ENCODE data around the gene TPM1. TPM values are rescaled to one million over a fixed set of nuclear protein-coding genes. Genes with fewer than 3 reads are reported as not detected.
A peak's percentile ranks its signal among the peaks of the same experiment; 100 is the strongest.
"Not testable (repeated sequence)": the region's sequence is repeated elsewhere in the genome, so short reads cannot be mapped to it uniquely, and the experiment has no call there.

Gene TPM1
- total and polyA plus RNA-seq, 2 donors = 22.9 to 145 TPM

DNA sequence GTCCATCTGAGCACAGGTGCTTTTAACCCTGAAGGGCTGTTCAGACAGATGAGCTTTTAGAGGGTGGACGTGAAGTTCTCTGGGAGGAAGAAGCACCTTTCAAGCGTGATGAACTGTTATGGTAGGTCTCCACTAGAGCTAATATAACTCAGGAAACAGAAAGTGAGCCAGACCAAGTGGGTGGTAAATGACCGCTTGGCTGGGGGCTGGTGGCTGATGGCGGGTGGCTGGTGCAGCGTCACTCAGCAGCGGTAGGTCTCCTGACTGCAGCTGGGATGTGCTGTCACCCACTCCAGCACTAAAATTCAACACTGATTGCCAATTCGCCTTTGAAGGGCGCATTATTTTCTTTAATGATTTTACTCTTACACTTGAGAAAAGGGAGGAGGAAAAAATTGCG lies 47.9 kb downstream of the TPM1 start:
- Histone ChIP-seq H3K27me3 (ENCODE audit: control insufficient read depth in 2 of 2, insufficient read depth in 1 of 2, low read length in 1 of 2) (peaks cover 0 to 3% of the 10 kb centered on the region in 2 donors), H3K4me3 (ENCODE audit: low read length in 2 of 2) (no peak overlapping the region), H3K4me1 (ENCODE audit: control insufficient read depth in 2 of 2, insufficient read depth in 2 of 2, low read length in 2 of 2) (peaks cover 0 to 2% of the 10 kb centered on the region in 2 donors), H3K36me3 (ENCODE audit: control insufficient read depth in 2 of 2, insufficient read depth in 2 of 2, low read length in 1 of 2) (no peaks in the 10 kb centered on the region), H3K27ac (ENCODE audit: low read depth in 1 of 2, low read length in 1 of 2) (no peak overlapping the region), H3K9me3 (ENCODE audit: control insufficient read depth in 2 of 2, insufficient read depth in 1 of 2, low read length in 1 of 2) (no peaks in the 10 kb centered on the region)
- DNase-seq (ENCODE audit: low read depth in 6 of 9, low spot score in 9 of 9) = no peak
- 97% methylated on average over 9 of the region's 9 CpGs for WGBS

DNA sequence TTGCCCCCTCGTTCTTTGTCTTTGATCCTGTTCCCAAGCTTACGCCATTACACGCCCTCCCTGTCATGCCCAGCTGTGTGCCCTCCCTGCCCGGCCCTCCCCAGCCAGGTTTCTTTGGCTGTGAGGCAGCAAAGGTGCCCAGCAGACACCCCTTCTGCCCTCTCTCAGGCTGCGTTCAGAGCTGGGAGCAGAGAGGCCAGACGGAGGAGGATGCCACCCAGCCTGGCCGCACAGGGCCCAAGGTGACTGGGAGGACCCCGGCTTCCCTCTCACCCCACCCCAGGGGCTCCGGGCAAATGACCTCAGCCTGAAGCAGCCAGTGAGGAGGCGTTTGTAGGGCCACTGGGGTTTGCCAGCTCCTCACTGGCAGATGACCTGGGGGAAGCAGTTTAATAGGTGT lies 48.3 kb downstream of the TPM1 start:
- no peak overlapping the region for H3K4me3 ChIP-seq (ENCODE audit: low read length in 2 of 2)
- H3K36me3 ChIP-seq (ENCODE audit: control insufficient read depth in 2 of 2, insufficient read depth in 2 of 2, low read length in 1 of 2) = no peaks in the 10 kb centered on the region
- 96% methylated on average over 10 of the region's 10 CpGs for WGBS
- no peaks in the 10 kb centered on the region for H3K9me3 ChIP-seq (ENCODE audit: control insufficient read depth in 2 of 2, insufficient read depth in 1 of 2, low read length in 1 of 2)
- H3K27ac ChIP-seq (ENCODE audit: low read depth in 1 of 2, low read length in 1 of 2) = no peak overlapping the region
- no peak for DNase-seq (ENCODE audit: low read depth in 6 of 9, low spot score in 9 of 9)
- H3K27me3 ChIP-seq (ENCODE audit: control insufficient read depth in 2 of 2, insufficient read depth in 1 of 2, low read length in 1 of 2) = peaks cover 0 to 3% of the 10 kb centered on the region in 2 donors
- H3K4me1 ChIP-seq (ENCODE audit: control insufficient read depth in 2 of 2, insufficient read depth in 2 of 2, low read length in 2 of 2) = peaks cover 0 to 2% of the 10 kb centered on the region in 2 donors

DNA sequence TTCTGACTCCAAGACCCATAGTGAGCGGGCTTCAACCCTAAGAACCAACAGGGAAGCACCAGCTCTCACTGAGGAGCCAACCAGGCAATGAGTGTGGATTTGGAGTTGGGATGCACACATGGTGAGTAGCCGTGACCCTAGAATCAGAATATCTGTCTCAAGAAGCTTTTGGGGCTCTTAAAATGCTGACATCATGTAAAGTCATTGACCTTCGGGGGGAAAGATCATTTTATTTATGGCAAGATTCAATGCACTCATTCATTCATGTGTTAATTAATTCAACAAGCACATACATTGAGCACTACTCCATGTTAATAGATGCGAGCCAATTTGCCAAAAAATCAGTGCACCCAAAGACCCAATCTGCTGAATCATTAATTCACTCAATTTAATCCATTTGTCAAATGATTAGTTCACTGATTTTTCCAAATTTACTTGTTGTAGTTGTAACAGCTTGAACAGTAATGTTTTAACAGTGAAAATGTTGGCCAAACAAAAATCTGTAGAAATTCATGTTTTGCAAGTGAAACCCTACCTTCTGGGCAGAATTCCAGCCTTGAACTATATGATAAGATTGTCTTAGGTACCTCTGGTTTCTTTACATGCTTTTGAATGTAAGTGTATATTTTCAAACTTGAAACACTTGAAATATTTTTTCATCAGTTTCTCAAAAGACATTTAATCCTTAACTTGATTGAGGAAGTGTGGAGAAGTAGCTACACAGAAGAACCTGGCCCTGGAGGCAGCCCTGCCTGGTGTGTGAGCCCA lies 49.3 kb downstream of the TPM1 start:
- Histone ChIP-seq H3K27ac (ENCODE audit: low read depth in 1 of 2, low read length in 1 of 2) (no peak overlapping the region), H3K27me3 (ENCODE audit: control insufficient read depth in 2 of 2, insufficient read depth in 1 of 2, low read length in 1 of 2) (peaks cover 0 to 3% of the 10 kb centered on the region in 2 donors), H3K4me1 (ENCODE audit: control insufficient read depth in 2 of 2, insufficient read depth in 2 of 2, low read length in 2 of 2) (peaks cover 0 to 2% of the 10 kb centered on the region in 2 donors), H3K9me3 (ENCODE audit: control insufficient read depth in 2 of 2, insufficient read depth in 1 of 2, low read length in 1 of 2) (no peaks in the 10 kb centered on the region), H3K4me3 (ENCODE audit: low read length in 2 of 2) (no peak overlapping the region), H3K36me3 (ENCODE audit: control insufficient read depth in 2 of 2, insufficient read depth in 2 of 2, low read length in 1 of 2) (no peaks in the 10 kb centered on the region)
- no peak for DNase-seq (ENCODE audit: low read depth in 6 of 9, low spot score in 9 of 9)
- WGBS = 71% methylated on average over 4 of the region's 4 CpGs

DNA sequence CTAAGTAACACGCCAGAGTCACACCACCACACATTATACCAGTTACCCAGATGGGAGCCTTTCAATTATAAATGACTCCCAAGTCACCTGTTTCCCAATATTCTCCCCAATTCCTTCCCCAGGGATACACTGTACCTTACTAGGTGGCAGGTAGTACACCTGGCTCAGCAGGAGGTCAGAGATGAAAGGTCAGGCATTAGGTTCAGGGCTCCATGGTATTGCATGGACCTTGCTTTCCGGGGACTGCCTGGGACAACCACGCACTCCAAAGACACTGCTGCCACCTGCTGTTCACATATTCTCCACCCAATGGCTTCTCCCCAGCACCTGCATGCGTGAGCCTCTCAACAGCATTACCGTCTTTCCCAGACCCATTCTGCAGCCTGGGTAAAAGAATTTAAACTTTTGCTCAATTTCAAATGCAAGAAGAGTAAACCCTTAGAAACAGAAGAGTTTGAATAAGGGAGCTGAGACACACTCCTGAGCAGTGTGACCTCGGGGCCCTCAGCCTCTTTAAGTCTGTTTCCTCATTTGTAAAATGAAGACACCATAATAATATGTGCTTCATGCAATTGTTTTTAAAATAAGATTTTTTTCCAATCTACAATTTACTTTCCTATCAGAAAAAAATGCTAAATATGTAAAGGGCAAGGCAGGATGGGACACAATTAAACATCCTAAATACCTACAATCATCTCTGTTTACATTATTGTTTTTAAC lies 51.1 kb downstream of the TPM1 start:
- 26% methylated on average over 6 of the region's 6 CpGs for WGBS
- no peak overlapping the region for H3K27ac ChIP-seq (ENCODE audit: low read depth in 1 of 2, low read length in 1 of 2)
- peaks cover 0 to 2% of the 10 kb centered on the region in 2 donors for H3K4me1 ChIP-seq (ENCODE audit: control insufficient read depth in 2 of 2, insufficient read depth in 2 of 2, low read length in 2 of 2)
- DNase-seq (ENCODE audit: low read depth in 6 of 9, low spot score in 9 of 9) = peak; percentile 29 to 82 (median 65)
- peaks cover 0 to 3% of the 10 kb centered on the region in 2 donors for H3K27me3 ChIP-seq (ENCODE audit: control insufficient read depth in 2 of 2, insufficient read depth in 1 of 2, low read length in 1 of 2)
- H3K4me3 ChIP-seq (ENCODE audit: low read length in 2 of 2) = no peak overlapping the region
- no peaks in the 10 kb centered on the region for H3K9me3 ChIP-seq (ENCODE audit: control insufficient read depth in 2 of 2, insufficient read depth in 1 of 2, low read length in 1 of 2)
- no peaks in the 10 kb centered on the region for H3K36me3 ChIP-seq (ENCODE audit: control insufficient read depth in 2 of 2, insufficient read depth in 2 of 2, low read length in 1 of 2)

DNA sequence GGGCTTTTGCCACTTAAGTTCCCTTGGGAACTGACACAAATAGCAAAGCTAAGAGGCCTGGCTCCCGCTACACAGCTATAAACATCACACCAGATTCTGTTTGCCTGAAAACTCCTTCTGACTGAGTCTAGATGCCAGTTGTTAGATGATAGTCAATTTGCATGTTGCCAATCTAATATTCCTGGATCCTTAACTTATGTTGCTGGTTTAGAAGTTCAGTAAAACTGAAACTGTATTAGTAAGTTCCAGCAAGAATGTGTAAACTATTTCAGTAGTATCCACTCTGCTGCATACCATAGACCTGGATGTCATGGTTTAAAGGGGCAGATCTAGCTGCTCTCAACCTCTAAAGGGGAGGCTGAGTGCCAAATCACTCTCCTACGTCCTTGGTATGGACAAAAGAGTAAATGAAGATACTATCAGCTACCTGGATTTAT lies 52.0 kb downstream of the TPM1 start:
- H3K9me3 ChIP-seq (ENCODE audit: control insufficient read depth in 2 of 2, insufficient read depth in 1 of 2, low read length in 1 of 2) = no peaks in the 10 kb centered on the region
- no peak overlapping the region for H3K4me3 ChIP-seq (ENCODE audit: low read length in 2 of 2)
- no peak overlapping the region for H3K27ac ChIP-seq (ENCODE audit: low read depth in 1 of 2, low read length in 1 of 2)
- WGBS = 92% methylated on average over 2 of the region's 2 CpGs
- no peaks in the 10 kb centered on the region for H3K4me1 ChIP-seq (ENCODE audit: control insufficient read depth in 2 of 2, insufficient read depth in 2 of 2, low read length in 2 of 2)
- peaks cover 0 to 3% of the 10 kb centered on the region in 2 donors for H3K27me3 ChIP-seq (ENCODE audit: control insufficient read depth in 2 of 2, insufficient read depth in 1 of 2, low read length in 1 of 2)
- H3K36me3 ChIP-seq (ENCODE audit: control insufficient read depth in 2 of 2, insufficient read depth in 2 of 2, low read length in 1 of 2) = no peaks in the 10 kb centered on the region
- DNase-seq (ENCODE audit: low read depth in 6 of 9, low spot score in 9 of 9) = no peak

DNA sequence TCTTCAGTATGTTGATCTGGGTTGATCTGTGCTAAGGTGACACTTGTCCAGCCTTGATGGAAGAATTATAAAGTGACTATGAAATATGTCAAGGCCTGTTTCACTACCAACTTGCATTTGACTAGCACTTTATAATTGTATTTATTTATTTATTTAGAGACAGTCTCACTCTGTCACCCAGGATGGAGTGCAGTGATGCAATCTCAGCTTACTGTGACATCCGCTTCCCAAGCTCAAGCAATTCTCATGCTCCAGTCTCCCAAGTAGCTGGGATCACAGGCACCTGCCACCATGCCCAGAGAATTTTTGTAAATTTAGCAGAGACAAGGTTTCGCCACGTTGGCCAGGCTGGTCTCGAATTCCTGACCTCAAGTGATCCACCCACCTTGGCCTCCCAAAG lies 53.6 kb downstream of the TPM1 start:
- no peaks in the 10 kb centered on the region for H3K4me1 ChIP-seq (ENCODE audit: control insufficient read depth in 2 of 2, insufficient read depth in 2 of 2, low read length in 2 of 2)
- DNase-seq (ENCODE audit: low read depth in 6 of 9, low spot score in 9 of 9) = no peak
- no peaks in the 10 kb centered on the region for H3K9me3 ChIP-seq (ENCODE audit: control insufficient read depth in 2 of 2, insufficient read depth in 1 of 2, low read length in 1 of 2)
- H3K27ac ChIP-seq (ENCODE audit: low read depth in 1 of 2, low read length in 1 of 2) = no peak overlapping the region
- WGBS = 95% methylated on average over 4 of the region's 4 CpGs
- H3K27me3 ChIP-seq (ENCODE audit: control insufficient read depth in 2 of 2, insufficient read depth in 1 of 2, low read length in 1 of 2) = no peaks in the 10 kb centered on the region
- no peaks in the 10 kb centered on the region for H3K36me3 ChIP-seq (ENCODE audit: control insufficient read depth in 2 of 2, insufficient read depth in 2 of 2, low read length in 1 of 2)
- no peak overlapping the region for H3K4me3 ChIP-seq (ENCODE audit: low read length in 2 of 2)

DNA sequence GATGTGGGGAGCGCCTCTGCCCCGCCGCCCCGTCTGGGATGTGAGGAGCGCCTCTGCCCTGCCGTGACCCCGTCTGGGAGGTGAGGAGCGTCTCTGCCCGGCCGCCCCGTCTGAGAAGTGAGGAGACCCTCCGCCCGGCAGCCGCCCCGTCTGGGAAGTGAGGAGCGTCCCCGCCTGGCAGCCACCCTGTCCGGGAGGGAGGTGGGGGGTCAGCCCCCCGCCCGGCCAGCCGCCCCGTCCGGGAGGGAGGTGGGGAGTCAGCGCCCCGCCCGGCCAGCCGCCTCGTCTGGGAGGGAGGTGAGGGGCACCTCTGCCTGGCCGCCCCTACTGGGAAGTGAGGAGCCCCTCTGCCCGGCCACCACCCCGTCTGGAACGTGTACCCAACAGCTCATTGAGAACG lies 56.4 kb downstream of the TPM1 start:
- 92% methylated on average over 27 of the region's 33 CpGs for WGBS
- H3K9me3 ChIP-seq (ENCODE audit: control insufficient read depth in 2 of 2, insufficient read depth in 1 of 2, low read length in 1 of 2); H3K4me3 ChIP-seq (ENCODE audit: low read length in 2 of 2); H3K4me1 ChIP-seq (ENCODE audit: control insufficient read depth in 2 of 2, insufficient read depth in 2 of 2, low read length in 2 of 2); DNase-seq (ENCODE audit: low read depth in 6 of 9, low spot score in 9 of 9); H3K36me3 ChIP-seq (ENCODE audit: control insufficient read depth in 2 of 2, insufficient read depth in 2 of 2, low read length in 1 of 2); H3K27me3 ChIP-seq (ENCODE audit: control insufficient read depth in 2 of 2, insufficient read depth in 1 of 2, low read length in 1 of 2); H3K27ac ChIP-seq (ENCODE audit: low read depth in 1 of 2, low read length in 1 of 2): not testable (repeated sequence)

DNA sequence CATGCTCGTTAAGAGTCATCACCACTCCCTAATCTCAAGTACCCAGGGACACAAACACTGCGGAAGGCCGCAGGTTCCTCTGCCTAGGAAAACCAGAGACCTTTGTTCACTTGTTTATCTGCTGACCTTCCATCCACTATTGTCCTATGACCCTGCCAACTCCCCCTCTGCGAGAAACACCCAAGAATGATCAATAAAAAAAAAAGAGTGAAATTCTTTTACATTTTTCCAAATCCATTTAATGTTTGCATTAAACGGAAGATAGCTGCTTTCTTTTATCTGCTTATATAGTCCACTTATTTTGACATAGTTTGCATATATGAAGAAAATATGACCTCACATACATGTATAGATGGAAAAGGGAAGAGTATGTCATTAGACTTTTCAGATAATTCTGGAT lies 57.0 kb downstream of the TPM1 start:
- not testable (repeated sequence) for H3K27me3 ChIP-seq (ENCODE audit: control insufficient read depth in 2 of 2, insufficient read depth in 1 of 2, low read length in 1 of 2); H3K4me1 ChIP-seq (ENCODE audit: control insufficient read depth in 2 of 2, insufficient read depth in 2 of 2, low read length in 2 of 2); DNase-seq (ENCODE audit: low read depth in 6 of 9, low spot score in 9 of 9); H3K27ac ChIP-seq (ENCODE audit: low read depth in 1 of 2, low read length in 1 of 2); H3K36me3 ChIP-seq (ENCODE audit: control insufficient read depth in 2 of 2, insufficient read depth in 2 of 2, low read length in 1 of 2); H3K9me3 ChIP-seq (ENCODE audit: control insufficient read depth in 2 of 2, insufficient read depth in 1 of 2, low read length in 1 of 2); H3K4me3 ChIP-seq (ENCODE audit: low read length in 2 of 2)
- 97% methylated on average over 5 of the region's 5 CpGs for WGBS

DNA sequence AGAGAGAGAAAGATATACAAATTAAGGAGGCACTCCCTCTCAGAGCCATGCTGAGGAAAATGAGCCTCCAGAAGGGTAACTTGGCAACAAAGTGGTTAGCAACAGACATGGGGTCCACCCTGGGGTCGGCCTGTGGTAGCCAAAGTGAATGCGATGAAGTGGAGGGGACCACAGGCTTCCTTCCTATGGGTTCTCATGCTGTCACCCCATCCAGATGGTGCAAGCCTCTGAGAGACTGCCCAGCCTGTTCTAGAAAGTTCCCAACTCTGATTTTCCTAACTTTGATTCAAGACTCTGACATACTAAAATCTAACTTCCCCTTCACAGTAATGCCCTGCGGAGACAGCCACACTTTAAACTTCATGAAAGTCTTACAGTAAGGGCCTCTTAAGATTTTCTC lies 60.9 kb downstream of the TPM1 start:
- Histone ChIP-seq H3K4me3 (ENCODE audit: low read length in 2 of 2) (no peak overlapping the region), H3K27ac (ENCODE audit: low read depth in 1 of 2, low read length in 1 of 2) (no peak overlapping the region), H3K4me1 (ENCODE audit: control insufficient read depth in 2 of 2, insufficient read depth in 2 of 2, low read length in 2 of 2) (no peaks in the 10 kb centered on the region), H3K9me3 (ENCODE audit: control insufficient read depth in 2 of 2, insufficient read depth in 1 of 2, low read length in 1 of 2) (peaks cover 0 to 7% of the 10 kb centered on the region in 2 donors), H3K36me3 (ENCODE audit: control insufficient read depth in 2 of 2, insufficient read depth in 2 of 2, low read length in 1 of 2) (no peaks in the 10 kb centered on the region), H3K27me3 (ENCODE audit: control insufficient read depth in 2 of 2, insufficient read depth in 1 of 2, low read length in 1 of 2) (no peaks in the 10 kb centered on the region)
- WGBS = 39% methylated on average over 3 of the region's 3 CpGs
- DNase-seq (ENCODE audit: low read depth in 6 of 9, low spot score in 9 of 9) = no peak
